Activated CD4-positive, alpha-beta T cell treated with anti-CD3 and anti-CD28 coated beads, Interleukin-2, amount 10 ng/mL, durations not matched to agents 7 days and 5 days (primary cell): ENCODE data around the gene SAMD11. TPM values are rescaled to one million over a fixed set of nuclear protein-coding genes. Genes with fewer than 3 reads are reported as not detected.

Experiments used
- CTCF ChIA-PET: fragments of 350-600 bp; sonication (Branson Sonifier 250); formaldehyde crosslinking; loops from one replicate; lab custom pipeline; 2021; ENCODE audit warnings: antibody characterized with exemption; lab: Charles Lee
- POLR2A ChIA-PET: fragments of 350-600 bp; sonication (Branson Sonifier 250); formaldehyde crosslinking; loops from one replicate; lab custom pipeline; 2021; ENCODE audit warnings: antibody characterized with exemption; lab: Charles Lee
- DNase-seq: peaks from one replicate; pipeline ENCODE4 v3.0.0-alpha.2; 2020
- H3K27ac Mint-ChIP-seq: one replicate; pipeline ENCODE4 v1.8.0; 2021; ENCODE audit warnings: mild to moderate bottlenecking, moderate library complexity, mixed read lengths
- H3K27me3 Mint-ChIP-seq: one replicate; pipeline ENCODE4 v1.8.0; 2021; ENCODE audit warnings: mixed read lengths
- H3K36me3 Mint-ChIP-seq: one replicate; pipeline ENCODE4 v1.8.0; 2021; ENCODE audit warnings: low read depth, mixed read lengths
- H3K4me1 Mint-ChIP-seq: one replicate; pipeline ENCODE4 v1.8.0; 2021; ENCODE audit warnings: mixed read lengths
- H3K4me3 Mint-ChIP-seq: one replicate; pipeline ENCODE4 v1.8.0; 2021; ENCODE audit warnings: mild to moderate bottlenecking, moderate library complexity, mixed read lengths
- H3K9me3 Mint-ChIP-seq: one replicate; pipeline ENCODE4 v1.8.0; 2021; ENCODE audit warnings: mixed read lengths
- total RNA-seq, 2 experiments: library from RNA; stranded (reverse); gene quantifications; one replicate each; pipeline ENCODE4 v1.2.3, GENCODE V29; 2021

SAMD11 gene
- total RNA-seq, 2 experiments from 2014 or later, result not detected

- no peaks in the 10 kb centered on the region for H3K4me1 Mint-ChIP-seq
- CTCF ChIA-PET, result no interaction called here
- H3K9me3 Mint-ChIP-seq, result no peaks in the 10 kb centered on the region
- no peak overlapping the region for H3K27ac Mint-ChIP-seq
- no peak for DNase-seq
- POLR2A ChIA-PET, result no interaction called here
- H3K4me3 Mint-ChIP-seq, result no peak overlapping the region
- peaks cover 27% of the 10 kb centered on the region for H3K27me3 Mint-ChIP-seq
- H3K36me3 Mint-ChIP-seq, result no peaks in the 10 kb centered on the region
These were observed 9.8 kb downstream of the SAMD11 start for GRCh38 chr1:933603-933940.

DNA sequence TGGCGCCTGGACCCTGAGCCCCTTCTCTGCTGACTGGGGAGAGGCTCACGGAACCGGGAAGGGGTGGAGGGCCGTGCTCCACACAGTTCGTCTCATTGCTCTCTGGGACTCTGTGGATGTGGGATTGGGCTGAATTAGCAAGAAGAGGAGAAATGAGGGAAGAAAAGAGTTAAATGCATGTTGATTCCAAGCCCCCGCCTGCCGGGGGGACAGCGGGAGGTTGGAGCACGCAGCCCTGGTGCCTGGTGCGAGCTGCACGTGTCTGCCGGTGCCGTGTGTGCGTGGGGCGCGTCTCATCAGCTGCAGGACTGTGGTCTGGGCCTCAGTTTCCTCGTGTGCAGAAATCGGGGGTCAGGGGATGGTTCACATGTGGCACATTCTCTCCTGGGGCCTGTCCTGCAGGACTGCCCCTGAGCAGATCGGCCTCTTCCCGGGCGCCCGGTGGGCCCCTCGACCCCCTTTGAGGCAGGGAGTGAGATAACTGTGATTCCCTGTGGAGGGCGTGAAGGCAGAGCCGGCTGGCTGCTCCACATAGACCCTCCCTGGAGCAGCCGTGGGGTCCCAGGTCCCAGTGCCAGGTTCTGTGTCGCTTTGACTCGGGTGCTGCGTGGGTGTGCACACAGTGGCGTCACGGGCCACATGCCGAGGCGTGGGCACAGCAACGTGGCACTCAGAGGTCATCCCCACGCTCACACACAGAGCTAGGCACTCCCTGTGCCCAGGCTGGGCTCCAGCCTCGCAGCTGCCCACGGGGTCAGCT is 11.4 kb downstream of the SAMD11 start:
- no peak for DNase-seq
- CTCF ChIA-PET, result no interaction called here
- POLR2A ChIA-PET, result no interaction called here
- peaks cover 33% of the 10 kb centered on the region for H3K27me3 Mint-ChIP-seq
- no peaks in the 10 kb centered on the region for H3K9me3 Mint-ChIP-seq
- H3K27ac Mint-ChIP-seq, result no peak overlapping the region
- H3K36me3 Mint-ChIP-seq, result no peaks in the 10 kb centered on the region
- no peaks in the 10 kb centered on the region for H3K4me1 Mint-ChIP-seq
- no peak overlapping the region for H3K4me3 Mint-ChIP-seq

- H3K27ac Mint-ChIP-seq, result no peak overlapping the region
- H3K27me3 Mint-ChIP-seq, result peaks cover 37% of the 10 kb centered on the region
- H3K4me1 Mint-ChIP-seq, result no peaks in the 10 kb centered on the region
- no peaks in the 10 kb centered on the region for H3K9me3 Mint-ChIP-seq
- POLR2A ChIA-PET, result no interaction called here
- CTCF ChIA-PET, result no interaction called here
- no peak for DNase-seq
- no peaks in the 10 kb centered on the region for H3K36me3 Mint-ChIP-seq
- H3K4me3 Mint-ChIP-seq, result no peak overlapping the region
These were observed 12.1 kb downstream of the SAMD11 start for GRCh38 chr1:935751-936231.

GRCh38 chr1:936348-937264 is 12.9 kb downstream of the SAMD11 start:
- H3K9me3 Mint-ChIP-seq, result no peaks in the 10 kb centered on the region
- H3K4me1 Mint-ChIP-seq, result peaks cover 3% of the 10 kb centered on the region
- no peak for DNase-seq
- H3K27me3 Mint-ChIP-seq, result peaks cover 37% of the 10 kb centered on the region
- ChIA-PET CTCF (no interaction called here), POLR2A (no interaction called here)
- H3K36me3 Mint-ChIP-seq, result no peaks in the 10 kb centered on the region
- H3K27ac Mint-ChIP-seq, result no peak overlapping the region
- H3K4me3 Mint-ChIP-seq, result no peak overlapping the region

- Mint-ChIP-seq H3K4me1 (peaks cover 3% of the 10 kb centered on the region), H3K36me3 (no peaks in the 10 kb centered on the region), H3K4me3 (no peak overlapping the region), H3K27me3 (peaks cover 37% of the 10 kb centered on the region), H3K27ac (no peak overlapping the region), H3K9me3 (no peaks in the 10 kb centered on the region)
- DNase-seq, result no peak
- ChIA-PET POLR2A (no interaction called here), CTCF (interaction anchor here (1.3 to 1.9 kb wide), 2 partner anchors 26 to 33 kb away, joined by 5 to 9 read pairs; no protein-coding TSS in a partner anchor)
These were observed 13.8 kb downstream of the SAMD11 start for GRCh38 chr1:937521-937920.

DNA sequence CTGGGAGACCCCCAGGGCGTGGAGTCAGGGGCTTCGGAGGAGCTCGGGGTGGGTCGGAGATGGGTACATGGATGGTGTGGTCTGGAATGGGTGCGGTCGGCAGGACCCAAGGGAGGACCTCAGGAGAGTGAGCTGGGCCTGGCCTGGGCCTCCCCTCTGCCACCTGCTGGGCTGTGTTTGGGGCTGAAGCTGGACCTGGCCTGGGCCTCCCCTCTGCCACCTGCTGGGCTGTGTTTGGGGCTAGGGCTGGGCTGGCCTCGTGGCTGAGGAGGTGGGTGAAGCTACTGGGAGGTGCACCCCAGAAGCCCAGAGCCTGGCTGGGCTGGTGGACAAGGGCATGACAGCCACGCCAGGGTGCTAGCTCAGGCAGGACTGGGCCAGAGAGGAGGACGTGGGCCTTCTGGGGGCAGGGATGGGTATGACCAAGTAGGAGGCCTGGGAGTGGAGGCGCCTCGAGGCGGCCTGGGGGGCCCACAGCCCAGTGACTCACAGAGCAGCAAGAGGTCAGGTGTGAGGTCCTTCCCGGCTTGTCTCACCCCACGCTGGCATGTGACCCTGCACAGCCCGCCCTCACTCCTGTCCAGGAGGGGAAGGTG is 14.5 kb downstream of the SAMD11 start:
- CTCF ChIA-PET, result interaction anchor here (1.0 to 1.9 kb wide), 4 partner anchors 24 to 184 kb away, joined by 3 to 9 read pairs (median 4); no protein-coding TSS in a partner anchor
- no peaks in the 10 kb centered on the region for H3K36me3 Mint-ChIP-seq
- POLR2A ChIA-PET, result no interaction called here
- peaks cover 42% of the 10 kb centered on the region for H3K27me3 Mint-ChIP-seq
- no peak for DNase-seq
- no peak overlapping the region for H3K4me3 Mint-ChIP-seq
- peaks cover 3% of the 10 kb centered on the region for H3K4me1 Mint-ChIP-seq
- H3K9me3 Mint-ChIP-seq, result no peaks in the 10 kb centered on the region
- H3K27ac Mint-ChIP-seq, result no peak overlapping the region

DNA sequence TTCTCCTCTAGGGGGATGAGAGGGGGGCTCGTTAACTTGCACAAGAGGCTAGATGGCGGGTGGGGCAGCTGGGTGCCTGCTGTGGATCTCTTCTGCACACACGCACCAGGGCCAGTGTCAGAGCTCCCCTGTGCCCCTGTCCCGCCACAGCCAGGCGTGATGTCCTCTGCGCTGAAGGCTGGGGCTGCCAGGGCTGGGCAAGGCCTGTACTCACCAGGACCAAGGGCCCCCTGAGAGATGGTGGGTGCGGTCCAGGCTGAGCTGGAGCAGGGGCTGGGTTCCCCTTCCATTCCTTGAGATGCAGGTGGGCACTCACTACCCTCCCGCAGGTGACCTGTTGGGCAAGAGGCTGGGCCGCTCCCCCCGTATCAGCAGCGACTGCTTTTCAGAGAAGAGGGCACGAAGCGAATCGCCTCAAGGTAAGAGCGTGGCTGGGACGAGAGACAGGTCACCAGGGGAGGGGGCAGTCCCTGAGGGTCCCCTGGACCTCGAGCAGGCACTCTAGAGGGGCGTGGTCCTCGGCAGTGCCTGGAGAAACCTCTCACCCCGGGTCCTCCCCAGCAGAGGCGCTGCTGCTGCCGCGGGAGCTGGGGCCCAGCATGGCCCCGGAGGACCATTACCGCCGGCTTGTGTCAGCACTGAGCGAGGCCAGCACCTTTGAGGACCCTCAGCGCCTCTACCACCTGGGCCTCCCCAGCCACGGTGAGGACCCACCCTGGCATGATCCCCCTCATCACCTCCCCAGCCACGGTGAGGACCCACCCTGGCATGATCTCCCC is 15.2 kb downstream of the SAMD11 start:
- Mint-ChIP-seq H3K36me3 (no peaks in the 10 kb centered on the region), H3K4me3 (no peak overlapping the region), H3K4me1 (peaks cover 3% of the 10 kb centered on the region), H3K9me3 (no peaks in the 10 kb centered on the region), H3K27ac (no peak overlapping the region), H3K27me3 (peaks cover 41% of the 10 kb centered on the region)
- ChIA-PET POLR2A (no interaction called here), CTCF (interaction anchor here (1.0 to 1.9 kb wide), 5 partner anchors 24 to 301 kb away, joined by 3 to 9 read pairs (median 4); no protein-coding TSS in a partner anchor)
- DNase-seq, result no peak

GRCh38 chr1:939511-940106 is 15.9 kb downstream of the SAMD11 start:
- Mint-ChIP-seq H3K9me3 (no peaks in the 10 kb centered on the region), H3K36me3 (no peaks in the 10 kb centered on the region), H3K4me3 (no peak overlapping the region), H3K4me1 (peaks cover 3% of the 10 kb centered on the region), H3K27ac (no peak overlapping the region), H3K27me3 (peaks cover 41% of the 10 kb centered on the region)
- DNase-seq, result no peak
- ChIA-PET CTCF (interaction anchor here (1.2 to 2.0 kb wide), 3 partner anchors 9 to 300 kb away, joined by 3 to 6 read pairs (median 5); no protein-coding TSS in a partner anchor), POLR2A (no interaction called here)

GRCh38 chr1:940107-941014 is 16.6 kb downstream of the SAMD11 start:
- peaks cover 35% of the 10 kb centered on the region for H3K27me3 Mint-ChIP-seq
- DNase-seq, result no peak
- peaks cover 3% of the 10 kb centered on the region for H3K4me1 Mint-ChIP-seq
- CTCF ChIA-PET, result interaction anchor here (0.6 to 2.0 kb wide), 5 partner anchors 8 to 299 kb away, joined by 3 to 6 read pairs (median 5); no protein-coding TSS in a partner anchor
- POLR2A ChIA-PET, result no interaction called here
- H3K27ac Mint-ChIP-seq, result no peak overlapping the region
- no peaks in the 10 kb centered on the region for H3K9me3 Mint-ChIP-seq
- no peak overlapping the region for H3K4me3 Mint-ChIP-seq
- peaks cover 4% of the 10 kb centered on the region for H3K36me3 Mint-ChIP-seq

GRCh38 chr1:941015-941587 is 17.4 kb downstream of the SAMD11 start:
- POLR2A ChIA-PET, result no interaction called here
- peaks cover 7% of the 10 kb centered on the region for H3K36me3 Mint-ChIP-seq
- no peak for DNase-seq
- peaks cover 4% of the 10 kb centered on the region for H3K4me1 Mint-ChIP-seq
- no peak overlapping the region for H3K27ac Mint-ChIP-seq
- peak overlapping the region; percentile 53 for H3K4me3 Mint-ChIP-seq
- CTCF ChIA-PET, result interaction anchor here (1.0 to 2.0 kb wide), 3 partner anchors 9 to 36 kb away, joined by 3 to 5 read pairs (median 3); no protein-coding TSS in a partner anchor
- no peaks in the 10 kb centered on the region for H3K9me3 Mint-ChIP-seq
- H3K27me3 Mint-ChIP-seq, result peaks cover 32% of the 10 kb centered on the region
